SW 1271 (cell line): ENCODE results near the gene LRRC2.
"Not testable (repeated sequence)": the region's sequence is repeated elsewhere in the genome, so short reads cannot be mapped to it uniquely, and the experiment has no call there.

Source experiments
- DNase-seq, 2 experiments: peaks; one replicate each; lab custom pipeline; 2025; lab: John Stamatoyannopoulos, UW

The LRRC2 gene

DNA sequence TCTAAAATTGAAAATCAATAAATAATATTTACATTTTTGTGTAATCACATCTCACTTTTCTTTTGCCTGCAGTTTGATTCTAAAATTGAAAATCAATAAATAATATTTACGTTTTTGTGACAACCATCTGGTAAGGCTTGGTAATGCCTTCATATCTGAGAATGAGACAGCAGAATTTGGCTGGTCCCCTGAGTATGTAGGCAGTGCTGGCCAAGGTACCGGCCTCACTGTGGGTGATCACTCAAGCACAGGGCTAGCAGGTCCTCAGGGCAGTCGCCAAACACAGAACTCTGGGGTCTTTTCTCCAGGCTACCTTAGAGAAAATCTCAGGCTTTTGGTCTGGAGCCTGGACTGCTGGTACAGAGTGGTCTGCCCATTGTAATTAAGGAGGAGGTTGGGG, 42.1 kb downstream of the LRRC2 start:
- DNase-seq: no peak

DNA sequence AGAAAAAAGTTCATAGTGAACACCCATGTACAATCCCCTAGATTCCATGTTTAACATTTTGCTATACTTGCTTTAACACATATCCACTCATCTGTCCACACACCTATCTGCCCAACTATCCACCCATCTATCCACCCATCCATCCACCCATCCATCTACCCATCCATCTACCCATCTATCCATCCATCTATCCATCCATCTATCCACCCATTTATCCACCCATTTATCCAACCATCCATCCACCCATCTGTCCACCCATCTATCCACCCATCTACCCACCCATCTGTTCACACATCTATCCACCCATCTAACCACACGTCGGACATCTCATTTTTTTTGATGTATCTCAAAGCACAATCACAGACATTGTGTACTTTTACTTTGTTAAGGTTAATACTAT, 42.5 kb downstream of the LRRC2 start:
- DNase-seq: no peak

DNA sequence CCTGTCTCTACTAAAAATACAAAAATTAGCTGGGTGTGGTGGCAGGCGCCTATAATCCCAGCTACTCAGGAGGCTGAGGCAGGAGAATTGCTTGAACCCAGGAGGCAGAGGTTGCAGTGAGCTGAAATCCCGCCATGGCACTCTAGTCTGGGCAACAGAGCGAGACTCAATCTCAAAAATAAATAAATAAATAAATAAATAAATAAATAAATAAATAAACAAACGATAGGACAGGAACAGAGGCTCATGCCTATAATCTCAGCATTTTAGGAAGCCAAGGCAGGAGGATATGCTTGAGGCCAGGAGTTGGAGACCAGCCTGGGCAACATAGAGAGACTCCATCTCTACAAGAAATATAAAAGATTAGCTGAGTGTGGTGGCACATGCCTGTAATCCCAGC, 43.9 kb downstream of the LRRC2 start:
- not testable (repeated sequence) for DNase-seq

DNA sequence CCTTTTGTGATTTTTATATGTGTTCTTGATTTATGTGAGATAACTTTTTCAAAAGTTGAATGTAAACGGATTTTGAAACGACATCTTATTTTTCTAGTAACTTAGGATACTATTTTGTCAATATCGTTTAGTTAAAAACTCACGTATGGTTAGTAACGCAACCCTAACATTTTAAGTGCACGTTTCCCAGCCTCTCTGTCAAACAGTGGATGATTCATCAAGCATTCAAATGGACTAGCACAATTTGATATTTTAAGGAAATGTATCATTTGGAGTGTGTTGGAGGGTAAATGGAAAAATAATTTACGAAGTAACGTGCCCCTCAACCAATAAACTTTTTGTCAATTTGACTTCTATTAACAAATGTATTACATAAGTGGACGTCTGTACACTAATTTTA, 45.0 kb downstream of the LRRC2 start:
- DNase-seq: no peak

DNA sequence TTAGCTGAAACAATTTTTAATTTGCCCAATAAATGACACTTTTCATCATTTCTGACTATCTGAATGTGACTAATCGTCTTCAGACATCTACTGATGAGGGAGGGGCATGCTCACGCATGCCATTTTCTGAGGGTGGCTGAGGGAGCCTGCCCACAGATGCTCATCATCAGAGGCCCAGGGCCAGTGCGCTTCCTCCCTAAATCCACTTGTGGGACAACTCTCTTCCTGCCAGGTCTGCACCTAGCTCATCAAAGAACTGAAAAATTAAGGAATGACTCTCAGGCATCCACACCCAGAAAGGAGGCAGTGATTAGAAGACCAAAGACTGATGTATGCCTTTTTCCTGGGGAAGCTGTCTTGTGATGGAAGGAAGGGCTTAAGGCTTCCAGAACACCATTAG, 45.6 kb downstream of the LRRC2 start:
- DNase-seq: no peak

DNA sequence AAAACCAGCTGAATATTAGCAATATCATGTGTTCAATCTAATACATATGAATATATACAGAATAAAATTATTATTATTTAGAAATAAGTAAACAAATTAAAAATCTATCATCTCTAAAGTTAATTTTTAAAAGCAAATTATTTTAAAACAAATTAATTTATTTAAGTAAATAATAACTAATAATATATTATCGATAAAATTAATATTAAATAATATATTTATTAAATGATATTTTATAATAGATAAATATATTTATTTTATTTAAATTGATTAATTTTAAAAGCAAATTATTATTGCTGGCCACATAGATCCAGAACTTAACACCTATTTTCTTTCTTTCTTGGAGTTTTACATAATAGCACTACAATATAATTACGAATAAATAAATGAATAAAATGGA, 46.1 kb downstream of the LRRC2 start:
- no peak for DNase-seq

DNA sequence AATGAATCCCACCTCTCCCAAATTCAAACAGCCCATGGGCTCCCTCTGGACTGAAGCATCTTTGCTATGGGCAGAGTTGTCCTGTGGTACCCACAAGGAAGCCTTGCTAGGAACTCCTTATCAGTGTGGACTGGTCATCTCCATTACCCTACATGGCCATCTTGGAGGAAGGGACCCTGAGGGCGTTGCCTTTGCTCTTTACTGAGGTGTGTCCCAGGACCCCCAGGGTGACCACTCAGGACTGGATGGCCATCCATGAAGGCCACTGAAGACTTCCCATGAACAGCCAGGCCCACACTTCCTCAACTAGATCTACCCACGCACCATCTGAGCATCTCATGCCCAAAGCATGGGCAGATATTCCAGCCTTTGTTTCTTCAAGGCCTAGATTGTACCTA, 48.3 kb downstream of the LRRC2 start:
- DNase-seq: no peak

DNA sequence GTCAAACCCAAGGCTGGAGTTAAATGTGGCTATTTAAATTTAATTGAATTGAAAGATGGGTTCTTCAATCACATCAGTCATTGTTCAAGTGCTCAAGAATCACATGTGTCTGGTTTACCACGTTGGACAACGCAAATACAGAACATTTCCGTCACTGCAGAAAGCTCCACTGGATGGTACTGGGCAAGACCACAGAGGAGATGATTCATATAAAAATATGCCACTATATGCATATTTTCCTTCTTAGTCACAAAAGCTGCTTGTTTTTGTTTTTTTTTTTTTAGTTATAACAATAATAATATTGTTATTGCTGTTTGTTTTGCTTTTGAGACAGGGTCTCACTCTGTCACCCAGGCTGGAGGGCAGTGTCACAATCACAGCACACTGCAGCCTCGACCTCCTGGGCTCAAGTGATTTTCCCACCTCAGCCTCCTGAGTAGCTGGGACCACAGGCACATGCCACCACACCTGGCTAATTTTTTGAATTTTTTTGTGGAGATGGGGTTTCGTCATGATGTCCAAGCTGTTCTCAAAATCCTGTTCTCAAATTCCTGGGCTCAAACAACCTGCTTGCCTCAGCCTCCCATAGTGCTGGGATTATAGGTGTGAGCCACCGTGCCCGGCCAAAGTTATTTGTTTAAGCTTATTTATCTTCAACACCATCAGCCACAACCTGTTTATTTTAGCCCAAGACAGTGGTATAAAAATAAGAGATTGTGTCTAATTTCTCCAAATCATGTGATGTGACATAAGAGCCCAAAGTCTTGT, 48.9 kb downstream of the LRRC2 start:
- DNase-seq: peak; percentile 31 to 84

DNA sequence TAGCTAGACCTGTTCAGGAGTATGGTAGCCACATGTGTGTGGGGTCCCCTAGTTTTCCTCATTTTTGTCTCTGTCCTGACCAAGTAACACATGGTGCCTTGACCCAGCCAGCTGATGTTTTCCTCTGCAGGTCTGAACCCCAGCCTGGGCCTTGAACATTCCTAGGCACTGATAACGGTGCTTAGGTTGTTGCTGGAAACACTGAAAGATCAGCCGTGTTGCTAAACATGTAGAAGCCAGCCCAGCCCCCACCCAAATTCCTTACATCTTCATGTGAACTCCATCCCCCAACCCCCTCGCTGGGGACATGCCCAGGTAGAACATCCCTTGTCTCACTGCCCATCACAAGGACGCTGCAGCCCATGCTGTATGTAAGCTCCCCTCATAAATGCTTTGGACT, 49.6 kb downstream of the LRRC2 start:
- DNase-seq: no peak

DNA sequence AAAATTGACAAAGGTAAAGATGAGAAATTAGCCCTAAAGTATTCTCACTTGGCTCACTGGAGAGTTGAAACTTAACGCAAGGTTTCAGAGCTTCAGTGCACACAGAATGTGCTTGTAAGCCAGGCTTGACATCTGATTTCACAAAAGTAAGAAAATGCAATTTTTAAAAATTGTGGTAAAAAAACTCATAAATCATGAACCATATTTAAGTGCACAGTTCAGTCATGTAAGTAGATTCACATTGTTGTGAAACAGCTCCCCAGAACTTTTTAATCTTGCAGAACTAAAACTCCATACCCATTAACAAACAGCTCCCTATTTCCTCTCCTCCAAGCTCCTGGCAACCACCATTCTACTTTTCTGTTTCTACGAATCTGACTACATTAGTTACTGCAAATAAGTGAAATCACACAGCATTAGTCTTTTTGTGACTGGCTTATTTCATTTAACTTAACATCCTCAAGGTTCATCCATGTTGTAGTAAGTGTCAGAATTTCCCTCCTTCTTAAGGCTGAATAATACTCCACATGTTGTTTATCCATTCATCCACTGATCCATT, 53.8 kb downstream of the LRRC2 start:
- DNase-seq: no peak

DNA sequence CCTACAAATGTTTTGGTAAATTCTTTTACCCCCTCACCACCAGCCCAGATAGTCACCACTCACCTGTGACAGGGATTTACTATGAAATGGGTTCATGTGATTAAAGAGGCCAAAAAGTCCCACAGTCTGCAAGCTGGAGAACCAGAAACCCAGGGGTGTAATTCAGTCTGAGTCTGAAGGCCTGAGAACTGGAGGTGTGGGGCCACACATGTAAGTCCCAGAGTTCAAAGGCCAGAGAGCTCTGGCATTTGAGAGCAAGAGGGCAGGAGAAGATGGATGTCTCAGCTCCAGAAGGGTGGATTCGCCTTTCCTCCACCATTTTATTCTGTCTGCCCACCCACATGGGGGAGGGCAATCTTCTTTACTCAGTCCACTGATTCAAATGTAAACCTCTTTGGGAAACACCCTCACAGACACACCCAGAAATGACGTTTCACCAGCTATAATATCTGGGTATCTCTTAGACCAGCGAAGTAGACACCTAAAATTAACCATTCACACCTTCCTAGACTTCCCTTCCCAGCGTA, 56.4 kb downstream of the LRRC2 start:
- no peak for DNase-seq

DNA sequence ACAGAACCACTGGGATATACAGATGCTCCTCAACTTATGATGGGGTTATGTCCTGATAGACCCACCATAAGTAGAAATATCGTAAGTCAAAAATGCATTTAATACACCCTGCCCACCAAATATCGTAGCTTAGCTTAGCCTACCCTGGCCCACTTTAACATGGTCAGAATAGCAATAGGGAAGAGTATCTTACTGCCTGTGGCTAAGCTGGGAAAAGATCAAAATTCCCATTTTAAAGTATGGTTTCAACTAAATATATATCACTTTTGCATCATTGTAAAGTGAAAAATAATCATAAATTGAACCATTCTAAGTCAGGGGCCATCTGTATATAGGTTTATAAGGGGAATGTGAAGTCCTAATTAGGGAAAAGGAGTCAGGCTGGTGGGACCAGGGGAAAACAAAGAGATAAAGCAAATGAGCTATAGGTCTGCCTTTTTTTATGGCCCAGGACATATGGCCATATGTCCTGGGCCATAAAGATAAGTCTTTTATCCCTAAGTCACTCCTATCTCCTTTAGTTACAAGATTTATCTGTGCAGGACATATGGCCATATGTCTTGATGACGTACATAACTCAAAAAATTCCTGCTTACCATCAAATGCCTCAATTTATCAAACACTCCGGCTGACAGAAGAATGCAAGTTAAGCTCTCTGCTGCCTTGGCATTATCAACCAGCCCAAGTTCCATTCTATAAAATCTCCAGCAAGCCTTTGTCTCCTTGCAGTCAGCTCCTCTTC, 57.1 kb downstream of the LRRC2 start:
- DNase-seq: no peak

DNA sequence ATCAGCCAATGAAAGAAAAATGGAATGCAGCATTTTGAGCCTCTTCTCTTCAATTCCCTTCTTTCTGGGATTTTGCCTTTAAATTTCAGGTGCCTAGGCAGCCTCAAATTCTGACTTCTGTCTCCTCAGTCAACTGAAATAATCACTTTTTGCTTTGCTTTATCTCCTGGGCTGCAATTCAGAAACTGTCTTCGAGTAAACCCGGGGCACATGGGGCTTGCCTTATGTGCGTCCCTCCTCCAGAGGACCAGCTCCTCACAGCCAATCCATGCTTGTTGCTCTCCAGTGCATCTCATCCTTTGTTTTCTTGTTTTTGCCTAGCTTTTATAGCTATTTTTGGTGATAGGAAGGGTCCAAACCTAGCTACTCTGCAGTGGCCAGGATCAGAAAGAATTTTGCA, 59.6 kb downstream of the LRRC2 start:
- DNase-seq: no peak

DNA sequence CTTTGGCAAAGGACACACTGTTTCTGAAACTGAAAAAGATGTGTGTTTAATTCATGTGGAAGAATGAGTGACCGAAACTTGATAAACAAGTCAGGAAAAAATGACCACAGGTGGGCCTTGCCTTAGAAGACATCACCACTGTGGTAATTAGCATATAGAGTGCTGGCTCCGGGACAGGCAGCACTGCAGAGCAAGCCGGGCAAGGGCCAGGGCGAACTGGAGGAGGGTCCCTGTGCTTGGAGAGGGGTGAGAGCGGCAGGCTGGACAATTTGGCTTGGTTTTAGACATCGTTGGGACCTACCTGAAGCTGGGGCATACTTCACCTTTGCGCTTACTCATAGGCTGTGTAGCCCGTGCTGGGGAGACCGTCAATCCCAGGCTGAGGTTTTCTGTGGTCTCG, 60.1 kb downstream of the LRRC2 start:
- DNase-seq: no peak

DNA sequence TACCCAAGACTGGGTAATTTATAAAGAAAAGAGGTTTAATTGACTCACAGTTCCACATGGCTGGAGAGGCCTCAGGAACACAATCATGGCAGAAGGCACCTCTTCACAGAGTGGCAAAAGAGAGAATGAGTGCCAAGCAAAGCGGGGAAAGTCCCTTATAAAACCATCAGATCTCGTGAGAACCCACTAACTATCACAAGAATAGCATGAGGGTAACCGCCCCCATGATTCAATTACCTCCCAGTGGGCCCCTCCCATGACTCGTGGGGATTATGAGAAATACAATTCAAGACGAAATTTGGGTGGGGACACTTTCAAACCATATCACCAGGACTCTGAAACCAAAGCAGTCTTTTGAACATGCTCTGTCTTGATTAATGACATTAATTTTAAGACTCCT, 61.3 kb downstream of the LRRC2 start:
- DNase-seq: no peak

DNA sequence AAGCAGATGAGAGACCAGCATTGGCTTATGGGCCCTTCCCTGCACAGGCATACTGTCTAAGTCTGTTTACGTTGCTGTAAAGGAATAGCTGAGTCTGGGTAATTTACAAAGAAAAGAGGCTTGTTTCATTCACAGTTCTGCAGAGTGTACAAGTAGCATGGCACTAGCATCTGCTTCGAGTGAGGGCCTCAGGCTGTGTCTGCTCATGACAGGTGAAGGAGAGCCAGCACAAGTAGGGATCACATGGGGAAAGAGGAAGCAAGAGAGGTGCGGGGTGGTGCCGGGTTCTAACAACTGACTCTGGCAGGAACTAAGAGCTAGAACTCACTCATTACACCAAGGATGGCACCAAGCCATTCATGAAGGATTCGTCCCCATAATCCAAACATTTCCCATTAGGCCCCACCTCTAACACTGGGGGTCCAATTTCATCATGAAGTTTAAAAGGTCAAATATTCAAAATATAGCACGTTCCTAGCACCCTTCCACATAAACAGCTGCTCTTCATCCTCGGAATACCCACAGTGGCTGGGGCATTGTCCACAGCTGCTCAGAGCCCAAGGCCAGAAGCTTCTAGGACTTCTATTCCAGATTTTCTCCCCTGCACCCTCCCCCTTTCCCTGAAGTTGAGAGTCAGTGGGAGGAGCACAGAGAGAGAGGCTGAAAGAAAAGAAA, 62.8 kb downstream of the LRRC2 start:
- DNase-seq: no peak

DNA sequence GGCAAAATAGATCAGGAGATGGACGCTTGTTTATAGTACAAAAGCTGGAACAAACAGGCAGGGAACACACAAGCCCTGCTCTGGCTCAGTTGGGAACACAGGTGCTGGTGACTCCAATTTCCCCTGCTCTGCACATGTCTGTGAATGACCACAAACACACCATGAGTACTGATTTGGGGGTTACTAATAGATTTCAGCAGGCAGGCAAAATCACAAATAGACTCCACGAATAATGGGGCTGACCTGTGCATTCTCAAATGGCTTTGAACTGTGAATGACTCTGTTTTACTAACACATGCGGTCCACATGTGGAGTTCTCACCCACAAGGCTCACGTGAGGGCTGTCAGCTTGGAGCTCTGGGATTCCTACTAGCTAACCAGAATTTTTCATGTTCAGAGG, 64.4 kb downstream of the LRRC2 start:
- DNase-seq: no peak

DNA sequence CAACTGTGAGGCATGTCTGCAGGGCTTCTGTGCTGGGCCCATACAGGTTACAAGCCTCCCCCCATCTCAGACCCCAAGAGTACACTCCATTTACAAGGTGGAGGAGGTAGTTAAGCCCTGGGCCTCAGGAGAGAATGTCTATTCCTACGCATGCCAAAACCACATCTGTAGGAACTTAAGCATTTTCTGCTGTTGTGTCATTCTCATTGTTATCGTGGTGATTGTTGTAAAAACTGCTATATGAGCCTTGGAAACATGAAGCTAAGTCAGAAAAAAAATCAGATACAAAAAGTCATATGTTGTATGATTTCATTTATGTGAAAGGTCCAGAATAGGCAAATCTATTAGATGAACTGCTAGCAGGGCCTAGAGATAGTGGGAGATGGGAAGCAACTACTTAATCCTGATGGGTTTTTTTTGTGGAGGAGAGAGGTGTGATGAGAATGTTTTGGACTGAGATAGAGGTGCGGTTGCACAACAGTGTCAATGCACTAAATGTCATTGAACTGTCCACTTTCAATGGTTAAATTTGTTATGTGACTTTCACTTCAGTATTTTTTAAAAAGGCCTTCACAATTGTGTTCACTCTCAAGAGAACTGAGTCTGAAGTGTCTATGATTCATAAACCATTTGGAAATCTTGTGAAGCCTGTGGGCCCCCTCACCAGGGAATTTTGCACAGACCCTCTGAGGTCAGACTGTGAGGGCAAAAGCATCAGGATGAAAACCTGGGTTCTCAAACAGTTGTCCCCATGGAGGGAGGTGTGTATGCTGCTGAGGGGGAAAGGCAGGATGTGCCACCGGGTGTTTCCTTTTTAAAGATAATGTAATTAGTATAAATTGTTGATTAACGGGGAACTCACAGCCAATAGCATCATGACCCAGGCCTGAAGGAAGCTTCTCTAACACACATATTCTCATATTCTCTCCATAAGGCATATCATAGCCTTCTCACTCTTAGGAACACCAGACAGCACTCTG, 65.2 kb downstream of the LRRC2 start:
- no peak for DNase-seq

DNA sequence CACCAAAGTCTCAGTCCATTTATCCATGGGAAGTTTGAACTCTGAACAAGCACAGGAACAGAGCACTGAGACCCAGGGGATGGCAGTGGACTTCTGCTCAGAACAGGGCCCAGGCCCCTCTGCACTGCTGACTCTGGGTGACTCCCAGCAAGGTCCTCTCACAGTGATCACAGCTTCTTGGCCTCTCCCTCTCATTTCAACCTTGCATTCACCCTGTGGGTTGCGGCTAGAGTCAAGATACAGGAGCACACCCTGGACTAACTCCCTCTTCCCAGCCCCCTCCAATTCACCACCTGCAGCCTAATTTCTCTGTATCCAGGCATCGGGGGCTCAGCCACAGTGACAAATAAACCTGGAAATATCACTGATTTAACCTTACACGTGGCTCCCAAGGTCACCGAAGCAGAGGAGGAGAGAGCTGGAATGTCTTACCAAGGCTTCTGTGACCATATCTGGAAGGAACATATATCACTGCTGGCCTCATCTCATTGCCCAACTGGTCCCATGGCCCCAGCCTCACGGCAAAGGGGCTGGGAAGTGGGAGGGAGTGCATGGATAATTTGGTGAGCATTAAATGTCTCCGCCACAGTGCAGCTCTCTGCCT, 67.1 kb downstream of the LRRC2 start:
- no peak for DNase-seq

DNA sequence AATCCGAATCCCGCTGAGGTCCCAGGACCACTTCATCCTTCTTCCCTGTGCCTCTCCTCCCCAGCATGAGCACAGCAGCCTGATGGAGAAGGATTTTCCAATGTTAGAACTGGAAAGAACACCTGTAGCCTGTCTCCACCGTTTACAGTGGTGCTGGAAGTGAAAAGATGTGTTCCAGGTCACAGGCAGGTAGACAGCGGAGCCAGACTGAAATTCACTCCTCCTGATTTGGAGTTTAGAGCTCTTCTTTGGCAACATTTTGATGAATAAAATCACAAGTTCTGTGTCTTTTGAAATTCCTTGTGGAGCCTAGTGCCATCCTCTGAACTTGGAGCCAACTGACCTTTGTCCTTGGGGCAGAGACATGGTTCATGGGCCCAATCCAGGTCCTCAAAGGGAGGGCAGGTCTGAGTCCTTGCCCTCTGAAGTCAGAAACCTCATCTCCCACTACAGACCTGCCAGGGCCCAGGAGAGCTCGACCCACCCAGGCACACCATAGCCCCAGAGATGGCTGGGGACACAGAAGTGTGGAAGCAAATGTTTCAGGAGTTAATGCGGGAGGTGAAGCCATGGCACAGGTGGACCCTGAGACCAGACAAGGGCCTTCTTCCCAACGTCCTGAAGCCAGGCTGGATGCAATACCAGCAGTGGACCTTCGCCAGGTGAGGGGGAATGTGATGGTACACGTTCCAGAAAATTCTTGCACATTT, 68.4 kb downstream of the LRRC2 start, which contains the start of gene RTP3:
Gene RTP3 (plus strand): TSS at position 421 of the 710 bp plus-strand sequence. CDS start 87 bp downstream, at position 508.
- DNase-seq: no peak
